GM12872 (cell line): ENCODE results near the gene GOLGA2.

ENCODE experiments used
- CTCF ChIP-seq: IDR thresholded peaks from 3 replicates; pipeline ENCODE4 v1.5.1; 2011; ENCODE audit warnings: low read depth, mild to moderate bottlenecking, low read length, moderate library complexity; ENCODE audit not compliant: insufficient read depth

Gene GOLGA2

GRCh38 chr9:128298535-128299482 lies 23.0 kb upstream of the GOLGA2 start:
- TF ChIP-seq CTCF, result no peak

DNA sequence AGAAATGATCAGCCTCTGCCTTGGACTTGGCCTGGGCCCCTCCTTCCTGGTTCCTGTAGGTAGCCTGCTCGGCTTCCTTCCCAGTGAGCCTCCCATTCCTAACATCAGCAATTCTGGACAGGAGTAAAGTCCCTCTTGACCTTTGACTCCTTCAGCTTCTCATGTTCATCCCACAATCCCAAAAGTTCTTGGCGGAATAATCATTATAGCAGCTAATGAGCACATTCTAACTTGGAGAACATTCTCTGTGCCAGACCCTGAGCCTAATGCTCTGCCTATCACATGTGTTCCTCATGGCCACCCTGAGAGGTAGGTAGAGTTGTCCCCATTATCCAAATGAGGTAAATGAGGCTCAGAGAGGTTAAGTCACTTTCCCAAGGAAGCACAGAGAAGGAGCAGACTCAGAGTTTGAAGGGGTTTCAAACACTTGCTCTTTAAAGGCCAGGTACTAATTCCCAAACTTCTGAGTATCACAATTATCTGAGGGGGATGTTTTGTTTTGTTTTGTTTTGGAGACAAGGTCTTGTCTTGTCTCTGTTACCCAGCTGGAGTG lies 21.5 kb upstream of the GOLGA2 start:
- no peak for TF ChIP-seq CTCF

GRCh38 chr9:128296340-128297220 lies 20.8 kb upstream of the GOLGA2 start:
- no peak for TF ChIP-seq CTCF

DNA sequence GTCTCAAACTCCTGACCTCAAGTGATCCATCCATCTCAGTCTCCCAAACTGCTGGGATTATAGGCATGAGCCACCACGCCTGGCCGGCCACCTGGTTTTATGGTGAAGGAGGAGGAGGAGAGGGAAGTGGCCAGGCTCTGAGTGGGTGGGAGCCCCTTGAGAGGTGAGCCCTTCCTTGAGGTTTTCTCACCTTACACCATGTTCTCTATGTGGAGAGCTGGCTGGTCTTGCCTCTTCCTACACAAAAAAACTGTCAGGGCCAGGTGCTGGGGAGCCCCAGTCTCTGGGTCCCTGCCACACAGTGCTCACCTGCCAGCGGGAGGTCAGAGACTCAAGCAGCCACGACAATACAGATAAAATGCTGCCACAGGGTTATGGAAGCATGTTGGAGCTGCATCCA lies 18.3 kb upstream of the GOLGA2 start:
- no peak for TF ChIP-seq CTCF

DNA sequence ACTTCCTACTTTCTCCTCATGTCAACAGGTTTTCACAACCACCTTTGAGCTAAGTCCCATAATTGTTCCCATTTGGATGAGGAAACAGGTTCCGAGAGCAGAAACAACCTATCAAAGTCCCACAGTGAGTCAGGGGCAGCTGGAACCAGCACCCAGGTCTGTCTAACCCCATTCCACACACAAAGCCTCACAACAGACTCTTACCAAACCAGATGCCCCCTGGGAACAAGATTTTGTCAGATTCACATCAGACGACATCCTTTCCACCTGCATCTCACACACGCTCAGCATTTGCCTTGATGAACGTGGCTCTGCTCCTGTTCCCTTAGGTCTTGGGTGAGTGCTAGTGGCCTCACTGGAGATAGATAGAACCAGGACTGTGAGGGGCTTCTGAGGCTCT lies 17.3 kb upstream of the GOLGA2 start:
- TF ChIP-seq CTCF, result no peak

DNA sequence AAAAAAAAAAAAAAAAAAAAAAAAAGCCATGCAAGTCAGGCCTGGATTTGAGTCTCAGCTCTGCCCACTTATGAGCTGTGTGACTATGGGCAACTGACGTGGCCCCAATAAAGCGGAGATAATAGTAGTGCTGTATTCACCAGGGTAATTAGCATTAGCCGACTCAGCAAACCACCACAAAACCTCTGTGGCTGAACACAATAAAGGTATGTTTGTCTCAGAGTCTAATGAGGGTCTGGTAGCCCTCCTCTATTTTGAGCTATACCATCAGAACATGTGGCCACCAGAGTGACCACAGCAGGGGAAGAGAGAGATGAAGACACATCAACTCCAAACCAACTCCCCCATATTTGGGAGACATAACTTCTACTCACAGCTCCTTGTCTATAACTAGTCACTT lies 16.2 kb upstream of the GOLGA2 start:
- no peak for TF ChIP-seq CTCF
